Fibroblast of mammary gland (primary cell): ENCODE measurements around the gene ANO7.

ENCODE experiments used
- DNase-seq: peaks from one replicate; pipeline ENCODE4 v3.0.0-alpha.2; 2010; ENCODE audit warnings: low read depth
- H3K4me3 ChIP-seq: 2 replicates; pipeline ENCODE4 v1.5.1; 2011; ENCODE audit warnings: low read depth, mild to moderate bottlenecking, low read length, moderate library complexity; ENCODE audit not compliant: control insufficient read depth
- TF ChIP-seq, protein P1 (sequence below): conservative IDR thresholded peaks from 2 replicates; pipeline ENCODE4 v1.5.1; 2011; ENCODE audit warnings: low read depth, low read length, inconsistent platforms; ENCODE audit not compliant: control insufficient read depth, insufficient read depth

ANO7 gene

DNA sequence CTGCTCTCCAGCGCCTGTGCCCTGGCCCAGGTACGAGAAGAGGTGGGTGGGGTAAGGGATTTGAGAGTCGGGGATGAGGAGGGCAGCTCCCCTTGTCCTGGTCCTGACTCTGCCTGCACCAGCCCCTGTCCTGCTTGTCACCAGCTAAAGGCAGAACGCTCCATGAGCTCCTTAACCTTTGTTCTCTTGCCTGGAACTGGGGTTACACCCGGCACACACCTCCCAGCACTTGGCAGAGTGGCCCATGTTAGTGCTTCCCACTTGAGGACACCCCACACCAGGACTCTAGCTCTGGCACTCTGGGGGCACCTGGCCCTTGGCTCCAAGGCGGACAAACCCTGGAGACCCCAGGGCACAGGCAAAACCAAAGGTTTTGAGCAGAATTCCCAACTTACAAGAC is 19.2 kb downstream of the ANO7 start:
- no peak overlapping the region for H3K4me3 ChIP-seq
- no peak for DNase-seq
- TF ChIP-seq, protein P1, sequence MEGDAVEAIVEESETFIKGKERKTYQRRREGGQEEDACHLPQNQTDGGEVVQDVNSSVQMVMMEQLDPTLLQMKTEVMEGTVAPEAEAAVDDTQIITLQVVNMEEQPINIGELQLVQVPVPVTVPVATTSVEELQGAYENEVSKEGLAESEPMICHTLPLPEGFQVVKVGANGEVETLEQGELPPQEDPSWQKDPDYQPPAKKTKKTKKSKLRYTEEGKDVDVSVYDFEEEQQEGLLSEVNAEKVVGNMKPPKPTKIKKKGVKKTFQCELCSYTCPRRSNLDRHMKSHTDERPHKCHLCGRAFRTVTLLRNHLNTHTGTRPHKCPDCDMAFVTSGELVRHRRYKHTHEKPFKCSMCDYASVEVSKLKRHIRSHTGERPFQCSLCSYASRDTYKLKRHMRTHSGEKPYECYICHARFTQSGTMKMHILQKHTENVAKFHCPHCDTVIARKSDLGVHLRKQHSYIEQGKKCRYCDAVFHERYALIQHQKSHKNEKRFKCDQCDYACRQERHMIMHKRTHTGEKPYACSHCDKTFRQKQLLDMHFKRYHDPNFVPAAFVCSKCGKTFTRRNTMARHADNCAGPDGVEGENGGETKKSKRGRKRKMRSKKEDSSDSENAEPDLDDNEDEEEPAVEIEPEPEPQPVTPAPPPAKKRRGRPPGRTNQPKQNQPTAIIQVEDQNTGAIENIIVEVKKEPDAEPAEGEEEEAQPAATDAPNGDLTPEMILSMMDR = no peak

DNA sequence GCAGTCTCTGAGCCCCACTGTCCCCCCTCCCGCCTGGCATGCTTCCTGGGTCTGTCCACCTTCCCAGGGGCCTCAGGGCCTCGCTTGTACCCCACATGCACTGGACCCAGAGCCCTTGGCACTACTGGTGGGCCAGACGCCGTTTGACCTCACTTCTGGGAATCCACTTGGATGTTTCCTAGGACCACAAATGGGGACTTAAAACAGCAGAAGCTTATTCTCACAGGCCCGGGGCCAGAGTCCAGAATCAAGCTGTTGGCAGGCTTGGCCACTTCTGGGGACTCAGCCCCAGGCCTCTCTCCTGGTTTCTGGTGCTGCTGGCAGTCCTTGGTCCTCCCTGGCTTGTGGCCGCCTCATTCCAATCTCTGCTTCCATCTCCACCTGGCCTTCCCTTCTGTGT is 19.6 kb downstream of the ANO7 start:
- H3K4me3 ChIP-seq = no peak overlapping the region
- DNase-seq = no peak
- TF ChIP-seq, protein P1 = no peak

DNA sequence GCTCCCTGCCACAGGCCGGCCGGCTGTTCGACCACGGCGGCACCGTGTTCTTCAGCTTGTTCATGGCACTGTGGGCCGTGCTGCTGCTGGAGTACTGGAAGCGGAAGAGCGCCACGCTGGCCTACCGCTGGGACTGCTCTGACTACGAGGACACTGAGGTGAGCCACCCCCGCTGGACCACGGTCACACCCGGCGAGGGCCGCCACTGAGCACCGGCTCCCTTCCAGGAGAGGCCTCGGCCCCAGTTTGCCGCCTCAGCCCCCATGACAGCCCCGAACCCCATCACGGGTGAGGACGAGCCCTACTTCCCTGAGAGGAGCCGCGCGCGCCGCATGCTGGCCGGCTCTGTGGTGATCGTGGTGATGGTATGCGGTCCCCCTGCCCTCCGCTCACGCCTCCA is 20.8 kb downstream of the ANO7 start:
- TF ChIP-seq, protein P1 = no peak
- H3K4me3 ChIP-seq = no peak overlapping the region
- no peak for DNase-seq

DNA sequence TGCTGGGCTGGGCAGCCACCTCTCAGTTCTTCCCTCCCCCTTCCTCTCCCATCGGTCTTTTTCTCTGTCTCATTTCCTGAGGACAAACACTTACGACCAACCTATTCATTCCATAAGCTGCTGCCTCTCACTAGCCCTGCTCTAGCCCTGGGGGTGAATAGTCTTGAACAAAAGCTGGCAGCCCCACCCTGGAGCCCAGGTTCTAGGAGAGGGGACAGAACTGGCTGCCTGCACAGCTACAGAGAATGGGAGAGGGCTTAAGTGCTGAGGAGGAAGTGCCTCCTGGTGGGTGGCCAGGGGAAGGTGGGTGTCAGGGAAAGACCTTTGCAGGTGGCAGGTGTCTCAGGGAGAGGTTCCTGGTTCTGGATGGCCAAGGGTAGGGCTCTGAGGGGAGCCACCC is 22.8 kb downstream of the ANO7 start:
- no peak for DNase-seq
- H3K4me3 ChIP-seq = no peak overlapping the region
- TF ChIP-seq, protein P1 = no peak

DNA sequence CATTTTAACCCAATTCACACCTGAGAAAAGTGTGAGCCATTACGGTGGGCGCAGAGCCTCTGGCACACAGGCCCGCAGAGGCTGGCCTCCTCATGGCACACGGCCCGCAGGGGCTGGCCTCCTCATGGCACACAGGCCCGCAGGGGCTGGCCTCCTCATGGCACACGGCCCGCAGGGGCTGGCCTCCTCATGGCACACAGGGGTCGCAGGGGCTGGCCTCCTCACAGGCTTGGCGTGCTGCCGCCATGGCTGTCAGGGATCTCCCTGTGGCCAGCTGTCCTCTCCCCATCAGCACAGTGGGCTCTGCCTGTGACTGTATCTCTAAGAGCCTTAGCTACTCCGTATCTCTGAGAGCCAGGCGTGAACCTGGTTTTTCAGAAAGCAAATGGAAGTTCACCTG is 24.6 kb downstream of the ANO7 start:
- TF ChIP-seq, protein P1 = no peak
- no peak for DNase-seq
- no peak overlapping the region for H3K4me3 ChIP-seq

DNA sequence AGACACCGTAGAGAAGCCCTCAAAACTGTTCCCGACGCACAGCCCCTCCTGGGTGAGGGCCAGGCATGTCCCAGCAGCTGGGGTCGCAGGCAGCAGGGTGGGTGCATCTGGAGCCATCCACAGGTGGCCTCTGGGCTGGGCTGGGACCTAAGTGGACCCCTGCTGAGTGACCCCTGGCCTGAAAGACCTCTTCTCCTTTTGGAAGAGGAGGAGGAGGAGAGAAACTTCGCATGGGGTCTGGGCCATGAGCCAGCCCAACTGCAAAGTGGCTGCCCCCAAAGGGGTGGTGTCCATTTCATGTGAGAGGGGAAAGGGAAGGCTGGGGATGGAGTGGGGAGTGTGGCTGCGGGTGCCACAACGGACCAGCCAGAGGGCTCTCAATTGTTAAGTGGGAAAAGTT is 25.1 kb downstream of the ANO7 start:
- TF ChIP-seq, protein P1 = no peak
- DNase-seq = no peak
- no peak overlapping the region for H3K4me3 ChIP-seq

DNA sequence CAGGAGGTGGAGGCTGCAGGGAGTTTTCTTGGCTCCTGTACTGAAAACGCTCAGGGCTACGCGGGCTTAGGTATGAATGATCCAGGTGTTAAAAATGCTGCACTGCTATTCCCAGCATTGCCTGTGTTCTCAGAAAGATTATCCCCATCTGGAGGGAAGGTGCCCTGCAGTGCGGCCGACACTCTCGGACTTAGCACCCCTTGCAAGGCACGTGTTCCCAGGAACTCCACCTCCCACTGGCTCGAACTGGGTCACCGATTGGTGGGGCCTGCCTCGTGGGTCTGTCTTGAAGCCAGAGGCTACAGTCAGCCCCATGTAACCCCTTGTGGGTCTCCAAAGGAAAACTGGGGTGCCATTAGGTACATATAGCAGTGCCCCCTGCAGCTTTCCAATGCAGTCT is 25.7 kb downstream of the ANO7 start:
- H3K4me3 ChIP-seq = no peak overlapping the region
- TF ChIP-seq, protein P1 = no peak
- DNase-seq = no peak
